ENCODE measurements around the gene HDGFL2. TPM values are rescaled to one million over a fixed set of nuclear protein-coding genes. Genes with fewer than 3 reads are reported as not detected.

Gene HDGFL2
- polyA plus RNA-seq, 3 donors: 7.0 to 13.2 (median 10.5) TPM

GRCh38 chr19:4434391-4434790, 37.7 kb upstream of the HDGFL2 start:
- peaks cover 0 to 2% (median 0%) of the 10 kb centered on the region in 7 donors for H3K9me3 Mint-ChIP-seq
- no peak overlapping the region for H2AFZ ChIP-seq (ENCODE audit: insufficient read depth, low read depth, low read length, poor library complexity, severe bottlenecking)
- peaks cover 33% of the 10 kb centered on the region for H3K4me1 Mint-ChIP-seq
- no peak overlapping the region for H3K4me2 ChIP-seq (replicated peaks; ENCODE audit: extremely low read depth, low read length, poor library complexity, severe bottlenecking)
- DNase-seq: no peak
- no peak overlapping the region for H3K9ac ChIP-seq (ENCODE audit: insufficient read depth, low read length, poor library complexity, severe bottlenecking)
- no peaks in the 10 kb centered on the region for H3K9me3 ChIP-seq (replicated peaks in 1 of 2; ENCODE audit: control insufficient read depth in 1 of 2, insufficient read depth in 1 of 2, low read length in 2 of 2)
- intact Hi-C loops (cut with micrococcal nuclease): no loop called here
- peaks cover 35 to 67% of the 10 kb centered on the region in 2 donors for H3K36me3 Mint-ChIP-seq
- H3K79me2 ChIP-seq (ENCODE audit: insufficient read depth, low read length): peaks cover 40% of the 10 kb centered on the region
- no peak overlapping the region for H3K4me3 Mint-ChIP-seq
- peaks cover 0 to 6% (median 3%) of the 10 kb centered on the region in 3 donors for H3K27me3 Mint-ChIP-seq (ENCODE audit: low read depth in 3 of 3)
- H3K36me3 ChIP-seq (replicated peaks in 1 of 2; ENCODE audit: control insufficient read depth in 1 of 2, insufficient read depth in 2 of 2, low read length in 2 of 2): peaks cover 27 to 48% of the 10 kb centered on the region in 2 donors
- H3K27me3 ChIP-seq (ENCODE audit: control insufficient read depth in 2 of 2, insufficient read depth in 2 of 2, low read length in 2 of 2): no peaks in the 10 kb centered on the region
- WGBS (ENCODE audit: insufficient coverage): no CpG with 5 or more reads among the region's 9 CpGs
- TF ChIP-seq CTCF (IDR thresholded peaks at IDR 0.05): no peak
- H4K20me1 ChIP-seq (ENCODE audit: insufficient read depth, low read length): no peaks in the 10 kb centered on the region
- H3K27ac Mint-ChIP-seq: no peak overlapping the region
- peaks cover 37 to 42% of the 10 kb centered on the region in 2 donors for H3K4me1 ChIP-seq (ENCODE audit: control insufficient read depth in 1 of 2, insufficient read depth in 2 of 2, low read length in 2 of 2)
- H3K27ac ChIP-seq (ENCODE audit: low read depth in 1 of 2, low read length in 2 of 2): no peak overlapping the region
- no peak overlapping the region for H3K4me3 ChIP-seq (replicated peaks in 1 of 3; ENCODE audit: low read depth in 2 of 3, low read length in 3 of 3)

GRCh38 chr19:4436231-4436630, 35.9 kb upstream of the HDGFL2 start:
- 95% methylated on average over 7 of the region's 7 CpGs for WGBS (ENCODE audit: insufficient coverage)
- Mint-ChIP-seq H3K4me3 (no peak overlapping the region), H3K4me1 (peaks cover 18% of the 10 kb centered on the region), H3K27me3 (ENCODE audit: low read depth in 3 of 3) (no peaks in the 10 kb centered on the region), H3K9me3 (peaks cover 0 to 4% (median 0%) of the 10 kb centered on the region in 7 donors), H3K27ac (peak overlapping the region in 1 of 7 donors; percentile 48), H3K36me3 (peaks cover 40 to 76% of the 10 kb centered on the region in 2 donors)
- no peaks in the 10 kb centered on the region for H4K20me1 ChIP-seq (ENCODE audit: insufficient read depth, low read length)
- H3K9ac ChIP-seq (ENCODE audit: insufficient read depth, low read length, poor library complexity, severe bottlenecking): no peak overlapping the region
- peaks cover 42% of the 10 kb centered on the region for H3K79me2 ChIP-seq (ENCODE audit: insufficient read depth, low read length)
- no peak overlapping the region for H3K27ac ChIP-seq (ENCODE audit: low read depth in 1 of 2, low read length in 2 of 2)
- no peaks in the 10 kb centered on the region for H3K9me3 ChIP-seq (replicated peaks in 1 of 2; ENCODE audit: control insufficient read depth in 1 of 2, insufficient read depth in 1 of 2, low read length in 2 of 2)
- no peak overlapping the region for H2AFZ ChIP-seq (ENCODE audit: insufficient read depth, low read depth, low read length, poor library complexity, severe bottlenecking)
- intact Hi-C loops (cut with micrococcal nuclease): no loop called here
- no peak overlapping the region for H3K4me2 ChIP-seq (replicated peaks; ENCODE audit: extremely low read depth, low read length, poor library complexity, severe bottlenecking)
- no peak for TF ChIP-seq CTCF (IDR thresholded peaks at IDR 0.05)
- H3K4me3 ChIP-seq (replicated peaks in 1 of 3; ENCODE audit: low read depth in 2 of 3, low read length in 3 of 3): no peak overlapping the region
- H3K27me3 ChIP-seq (ENCODE audit: control insufficient read depth in 2 of 2, insufficient read depth in 2 of 2, low read length in 2 of 2): no peaks in the 10 kb centered on the region
- peaks cover 33 to 56% of the 10 kb centered on the region in 2 donors for H3K36me3 ChIP-seq (replicated peaks in 1 of 2; ENCODE audit: control insufficient read depth in 1 of 2, insufficient read depth in 2 of 2, low read length in 2 of 2)
- no peak for DNase-seq
- H3K4me1 ChIP-seq (ENCODE audit: control insufficient read depth in 1 of 2, insufficient read depth in 2 of 2, low read length in 2 of 2): peaks cover 21 to 23% of the 10 kb centered on the region in 2 donors

Data from CD14-positive monocyte (primary cell).